GM19452 (cell line): ENCODE data around the gene IGIP.

Experiments used
- ATAC-seq: cut with Tn5 transposase; IDR thresholded peaks from one replicate; pipeline ENCODE4 v1.9.1; 2021; ENCODE audit not compliant: unreplicated experiment

IGIP gene

GRCh38 chr5:140125637-140126036 is at the start of gene IGIP:
IGIP (plus strand) TSS chr5:140125937; CDS start chr5:140128477, 2,540 bp downstream.
- no peak for ATAC-seq

DNA sequence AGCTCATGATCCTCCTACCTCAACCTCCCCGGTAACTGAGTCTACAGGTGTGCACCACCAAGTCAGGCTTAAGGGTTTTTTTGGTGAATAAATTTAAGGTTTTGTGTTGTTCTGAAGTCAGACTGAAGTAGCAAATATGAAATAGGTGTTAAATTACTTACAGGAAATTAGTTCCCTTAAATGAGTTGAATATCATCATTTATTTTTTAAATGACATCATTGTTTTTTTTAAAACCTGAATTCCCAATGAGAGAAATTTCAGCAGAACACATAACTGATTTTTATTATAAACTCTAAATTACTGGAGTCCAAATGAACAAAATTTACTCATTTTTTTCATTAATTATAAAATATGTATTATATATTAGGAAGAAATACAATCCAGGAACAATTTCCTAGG is 49.6 kb upstream of the IGIP start:
- ATAC-seq: no peak

- ATAC-seq: no peak
These were observed 48.9 kb upstream of the IGIP start for GRCh38 chr5:140076788-140077187.

DNA sequence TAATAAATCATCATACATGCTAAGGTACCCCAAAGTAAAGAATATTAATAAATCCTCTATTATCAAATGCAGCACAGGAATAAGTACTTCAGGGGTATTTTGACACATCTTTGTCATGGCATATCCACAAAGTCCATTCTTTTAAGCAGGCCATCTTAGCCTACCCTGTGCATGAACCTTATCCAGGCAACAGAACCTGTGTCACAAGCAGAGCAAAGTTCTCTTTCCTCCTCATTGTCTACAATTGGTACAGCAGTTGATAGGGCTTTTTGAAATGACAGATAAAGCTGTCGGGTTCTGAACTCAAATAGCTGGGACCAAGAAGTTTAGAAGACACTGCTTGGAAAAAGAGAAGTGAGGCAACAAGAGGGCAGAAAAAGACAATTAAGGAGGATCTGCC is 42.6 kb upstream of the IGIP start:
- no peak for ATAC-seq

DNA sequence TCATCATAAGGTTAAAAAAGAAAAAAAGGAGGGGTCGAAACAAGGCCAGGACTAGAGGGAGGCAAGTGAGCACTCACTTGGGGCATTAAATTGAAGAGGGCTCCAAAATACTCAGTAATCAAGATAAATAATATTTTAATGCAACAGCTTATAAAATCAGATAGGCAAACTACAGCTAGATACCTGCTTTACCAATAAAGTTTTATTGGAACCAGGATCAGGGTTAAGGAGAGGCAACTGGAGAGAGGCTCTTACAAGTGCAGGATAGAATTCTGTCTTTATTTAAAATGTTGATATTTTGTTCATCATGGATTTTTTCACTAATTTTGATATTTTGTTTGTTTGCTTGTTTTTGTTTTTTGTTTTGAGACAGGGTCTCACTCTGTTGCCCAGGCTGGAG is 42.1 kb upstream of the IGIP start:
- ATAC-seq: no peak

- ATAC-seq: no peak
These were observed 41.2 kb upstream of the IGIP start for GRCh38 chr5:140084541-140084940.

DNA sequence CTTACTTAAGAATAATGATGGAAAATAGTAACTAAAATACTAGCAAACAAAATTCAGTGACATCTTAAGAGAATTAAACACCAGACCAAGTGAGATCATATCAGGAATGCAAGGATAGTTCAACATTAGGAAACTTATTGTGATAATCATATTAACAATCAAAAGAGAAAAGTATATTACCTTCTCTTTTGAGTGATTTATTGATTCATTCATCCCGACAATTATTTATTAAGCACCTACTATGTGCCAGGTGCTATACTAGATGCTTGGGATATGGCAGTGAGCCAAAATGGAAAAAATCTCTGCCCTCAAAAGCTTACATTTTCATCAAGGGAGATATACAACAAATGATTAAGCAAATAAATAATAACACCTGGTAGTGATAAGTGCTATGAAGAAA is 35.5 kb upstream of the IGIP start:
- ATAC-seq: no peak

- no peak for ATAC-seq
These were observed 32.6 kb upstream of the IGIP start for GRCh38 chr5:140093179-140093578.

DNA sequence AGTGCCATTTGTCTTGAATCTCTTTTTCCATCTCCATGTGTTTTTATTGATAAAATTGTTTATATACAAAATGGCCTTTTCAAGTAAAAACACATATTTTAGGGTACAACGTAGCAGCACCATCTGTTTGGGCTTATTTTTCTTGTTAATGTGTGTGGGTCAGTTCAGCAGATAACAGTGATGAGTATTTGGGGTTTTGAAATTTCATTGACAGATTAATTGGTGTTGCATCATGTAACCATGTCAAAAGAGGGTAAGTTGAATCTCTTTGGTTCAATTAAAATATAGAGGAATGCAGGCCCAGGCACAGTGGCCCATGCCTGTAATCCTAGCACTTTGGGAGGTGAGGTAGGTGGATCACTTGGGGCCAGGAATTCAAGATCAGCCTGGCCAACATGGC is 31.9 kb upstream of the IGIP start:
- ATAC-seq: no peak

GRCh38 chr5:140094889-140095288 is 30.8 kb upstream of the IGIP start:
- no peak for ATAC-seq

- ATAC-seq: no peak
These were observed 24.6 kb upstream of the IGIP start for GRCh38 chr5:140101179-140101578.

DNA sequence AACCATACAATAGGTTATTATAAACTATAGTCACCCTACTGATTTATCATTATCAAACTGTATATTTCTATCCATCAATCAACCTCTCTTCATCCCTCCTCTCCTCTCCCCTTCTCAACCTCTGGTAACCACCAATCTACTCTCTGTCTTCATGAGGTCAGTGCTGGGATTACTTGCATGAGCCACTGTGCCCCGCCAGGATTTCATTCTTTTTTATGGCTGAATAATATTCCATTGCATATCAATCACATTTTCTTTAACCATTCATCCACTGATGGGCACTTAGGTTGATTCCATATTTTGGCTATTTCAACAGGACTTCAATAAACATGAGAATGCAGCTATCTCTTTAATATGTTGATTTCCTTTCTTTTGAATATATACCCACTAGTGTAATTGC is 22.6 kb upstream of the IGIP start:
- no peak for ATAC-seq

GRCh38 chr5:140104100-140104499 is 21.6 kb upstream of the IGIP start:
- ATAC-seq: no peak

- no peak for ATAC-seq
These were observed 19.6 kb upstream of the IGIP start for GRCh38 chr5:140106101-140106500.

- no peak for ATAC-seq
These were observed 18.9 kb upstream of the IGIP start for GRCh38 chr5:140106805-140107311.

GRCh38 chr5:140107312-140108092 is 18.2 kb upstream of the IGIP start:
- peak; percentile 92 for ATAC-seq

- no peak for ATAC-seq
These were observed 17.4 kb upstream of the IGIP start for GRCh38 chr5:140108093-140109017.

GRCh38 chr5:140109018-140109758 is 16.5 kb upstream of the IGIP start:
- no peak for ATAC-seq

DNA sequence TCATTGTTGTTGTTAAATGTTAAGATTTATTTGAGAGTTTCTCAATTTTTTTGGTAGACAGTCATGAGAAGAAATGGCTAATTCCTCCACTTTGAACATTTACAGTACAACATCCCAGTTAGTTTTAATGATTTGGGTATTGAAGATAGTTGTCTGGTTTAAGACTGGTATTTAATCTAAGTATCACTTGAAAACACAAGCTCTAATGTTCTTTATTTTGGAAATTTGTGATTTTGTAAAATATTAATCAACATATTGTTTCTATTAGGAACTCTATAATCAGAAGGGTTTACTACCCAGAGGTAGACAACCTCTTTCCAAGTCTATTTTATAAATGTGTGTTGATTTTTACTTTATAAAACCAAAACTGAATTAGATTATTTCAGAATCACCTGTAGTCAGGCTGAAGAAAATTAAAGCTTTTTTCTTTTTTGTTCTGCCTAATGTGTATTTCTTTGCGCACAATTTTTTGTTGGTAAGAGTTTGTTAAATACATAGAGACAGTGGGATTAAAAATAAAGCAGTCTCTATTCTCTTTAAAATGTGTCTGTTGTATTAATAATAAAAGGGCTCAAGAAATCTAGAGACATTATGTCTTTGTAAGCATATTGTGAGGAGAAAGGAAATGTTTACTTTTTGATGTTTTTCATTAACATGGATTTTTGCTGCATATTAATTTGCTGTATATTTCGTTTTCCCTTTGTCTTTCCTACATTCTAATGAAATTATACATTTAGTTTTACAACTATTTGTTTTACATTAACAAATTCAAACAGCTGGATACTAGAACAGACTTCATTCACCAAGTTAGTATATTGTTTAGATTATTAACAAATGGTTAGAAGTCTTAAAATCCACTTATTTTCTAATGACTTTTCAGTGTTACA is 15.7 kb upstream of the IGIP start:
- no peak for ATAC-seq

DNA sequence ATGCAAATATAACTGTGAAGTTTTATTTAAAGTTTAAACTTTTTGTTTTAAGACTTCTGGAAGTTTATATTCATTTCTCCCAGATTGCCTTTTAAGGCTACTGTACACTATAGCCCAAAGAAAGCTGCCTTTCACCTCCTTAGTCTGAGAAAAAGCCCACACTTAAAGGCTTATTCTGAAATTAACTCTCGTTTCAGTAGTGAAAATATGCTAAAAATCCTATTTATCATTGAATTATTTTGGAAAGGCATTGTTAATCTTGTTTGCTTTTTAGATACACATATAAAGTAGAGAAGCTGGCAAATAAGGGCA is 15.1 kb upstream of the IGIP start:
- ATAC-seq: no peak
